ENCODE results near the gene ZDHHC24.

Gene ZDHHC24

GRCh38 chr11:66493130-66493529 lies 52.7 kb downstream of the ZDHHC24 start:
- no peak for DNase-seq

DNA sequence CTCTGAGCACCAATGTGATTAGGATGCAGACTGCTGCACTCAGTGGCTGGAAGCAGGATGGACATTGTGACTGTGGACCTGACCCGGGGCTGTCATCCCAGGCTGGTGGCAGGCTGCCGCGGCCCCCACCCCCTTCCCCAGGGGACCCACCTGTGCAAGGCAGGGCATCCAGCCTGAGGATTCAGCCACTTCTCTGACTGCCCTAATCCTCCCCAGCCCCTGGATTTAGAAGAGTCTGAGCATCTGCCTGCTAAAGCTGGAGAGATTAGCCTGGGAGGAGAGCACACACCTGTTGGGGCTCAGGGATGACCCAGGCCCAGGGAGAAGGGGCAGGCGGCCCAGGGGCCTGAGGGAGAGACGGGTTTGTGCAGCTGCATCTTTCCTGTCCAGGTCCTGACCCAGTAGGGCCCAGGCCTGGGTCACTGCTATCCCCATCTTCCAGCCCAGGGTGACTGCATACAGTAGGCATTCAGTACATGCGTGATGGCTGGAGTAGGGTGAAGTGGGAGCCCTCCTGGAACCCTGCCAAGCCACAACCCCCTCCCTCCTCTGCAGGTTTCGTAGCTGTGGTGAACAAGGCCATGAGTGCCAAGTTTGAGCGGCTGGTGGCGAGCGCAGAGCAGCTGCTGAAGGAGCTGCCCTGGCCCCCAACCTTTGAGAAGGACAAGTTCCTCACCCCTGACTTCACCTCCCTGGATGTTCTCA lies 53.5 kb downstream of the ZDHHC24 start:
- DNase-seq: no peak

GRCh38 chr11:66491315-66491935 lies 54.4 kb downstream of the ZDHHC24 start:
- no peak for DNase-seq

DNA sequence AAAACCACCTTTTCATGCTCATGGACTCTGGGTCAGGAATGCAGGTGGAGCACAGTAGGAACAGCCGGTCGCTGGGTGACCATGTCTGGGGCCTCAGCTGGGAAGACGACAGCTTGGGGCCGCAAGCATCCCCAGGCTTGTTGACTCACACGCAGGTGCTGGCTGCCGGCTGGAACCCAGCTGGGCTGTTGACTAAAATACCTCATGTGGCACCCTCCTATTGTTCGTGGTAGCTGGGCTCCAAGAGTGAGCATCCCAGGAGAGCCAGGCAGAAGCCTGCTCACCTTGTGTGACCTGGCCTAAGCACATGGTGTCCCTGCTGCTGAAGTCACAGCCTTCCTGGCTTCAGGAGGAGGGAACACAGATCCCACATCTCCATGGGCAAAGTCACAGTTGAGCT lies 56.2 kb downstream of the ZDHHC24 start:
- DNase-seq: no peak

DNA sequence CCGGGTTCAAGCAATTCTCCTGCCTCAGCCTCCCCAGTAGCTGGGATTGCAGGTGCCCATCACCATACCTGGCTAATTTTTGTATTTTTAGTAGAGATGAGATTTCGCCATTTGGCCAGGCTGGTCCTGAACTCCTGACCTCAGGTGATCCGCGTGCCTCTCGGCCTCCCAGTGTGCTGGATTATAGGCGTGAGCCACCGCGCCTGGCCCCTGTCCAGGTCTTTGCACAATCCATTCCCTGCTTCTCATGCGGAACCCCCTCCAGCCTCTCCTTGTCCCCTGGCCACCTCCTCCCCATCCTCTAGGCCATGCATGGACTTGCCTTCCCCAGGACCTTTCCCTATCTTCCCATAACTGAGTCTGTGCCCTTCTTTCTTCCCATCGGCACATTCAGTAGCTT lies 56.9 kb downstream of the ZDHHC24 start:
- DNase-seq: no peak

GRCh38 chr11:66484806-66485380 lies 61.0 kb downstream of the ZDHHC24 start:
- DNase-seq: no peak

- DNase-seq: peak; percentile 96
Measured at GRCh38 chr11:66480117-66480938, 65.5 kb downstream of the ZDHHC24 start, which contains the start of gene DPP3. DPP3 (plus strand) TSS chr11:66480434; CDS start chr11:66482201, 1,767 bp downstream.

- no peak for DNase-seq
Measured at GRCh38 chr11:66479394-66480116, 66.3 kb downstream of the ZDHHC24 start.

DNA sequence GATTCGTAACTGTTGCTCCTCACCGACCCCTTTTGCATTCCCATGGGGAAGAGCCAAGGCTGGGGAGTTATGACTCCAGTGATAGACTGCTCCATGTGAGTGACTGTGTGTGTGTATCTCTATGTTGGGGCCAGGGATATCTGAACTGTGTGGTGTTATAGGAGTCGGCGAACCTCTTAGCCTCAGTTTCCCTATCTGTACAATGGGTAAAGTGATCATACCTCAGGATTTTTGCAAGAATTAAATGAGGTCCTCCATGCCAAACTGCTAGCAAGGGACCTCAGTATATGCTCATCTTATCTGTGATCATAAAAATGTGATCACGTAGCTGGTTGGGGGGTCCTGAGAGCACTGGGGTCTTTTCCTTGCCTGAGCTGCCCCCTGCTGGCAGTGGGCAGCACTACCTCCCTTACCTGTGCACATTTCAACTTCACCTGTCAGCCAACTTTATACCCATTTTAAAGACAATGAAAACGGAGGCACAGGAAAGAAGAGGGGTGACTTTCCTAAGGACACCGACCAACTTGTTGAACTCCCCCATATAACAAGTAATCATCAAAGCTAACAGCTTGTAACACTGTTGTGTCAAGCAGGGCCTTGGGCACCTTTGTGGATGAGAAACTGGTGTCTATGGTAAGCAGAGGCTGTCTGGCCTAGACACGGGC lies 67.0 kb downstream of the ZDHHC24 start:
- no peak for DNase-seq

- no peak for DNase-seq
Measured at GRCh38 chr11:66477263-66478201, 68.3 kb downstream of the ZDHHC24 start.

- DNase-seq: no peak
Measured at GRCh38 chr11:66476841-66477251, 69.0 kb downstream of the ZDHHC24 start.

DNA sequence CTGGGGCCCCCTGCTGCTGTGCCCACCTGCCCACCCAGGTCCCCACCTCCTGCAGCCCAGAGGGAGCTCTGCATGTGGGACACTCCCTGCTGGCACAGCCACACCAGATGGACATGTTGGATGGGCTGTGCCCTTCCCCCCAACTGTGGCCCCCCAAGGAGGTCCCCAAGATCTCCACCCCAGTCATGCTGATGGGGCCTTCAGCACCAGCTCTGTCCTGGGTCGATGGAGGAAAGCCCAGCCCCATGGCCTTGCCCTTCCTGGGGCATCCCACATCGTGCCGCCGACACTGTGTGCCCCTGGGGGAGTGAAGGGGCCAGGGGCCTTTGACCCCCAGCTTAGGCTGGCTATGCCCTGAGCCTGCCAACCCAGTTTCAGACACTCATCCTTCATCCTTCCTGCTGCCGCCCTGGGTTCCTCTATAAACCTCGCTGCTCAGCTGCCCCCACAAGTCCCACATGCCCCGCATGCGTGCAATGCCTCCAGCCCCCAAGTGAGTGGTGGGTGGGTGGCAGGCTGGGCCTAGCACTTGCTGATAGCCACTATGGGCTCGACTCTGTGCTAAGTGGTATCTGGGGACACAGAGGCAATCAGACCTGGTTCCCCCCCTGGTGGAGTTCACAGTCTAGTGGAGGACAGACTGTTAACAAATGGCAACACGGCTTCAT lies 69.5 kb downstream of the ZDHHC24 start:
- DNase-seq: no peak

- DNase-seq: no peak
Measured at GRCh38 chr11:66475349-66476172, 70.3 kb downstream of the ZDHHC24 start.

DNA sequence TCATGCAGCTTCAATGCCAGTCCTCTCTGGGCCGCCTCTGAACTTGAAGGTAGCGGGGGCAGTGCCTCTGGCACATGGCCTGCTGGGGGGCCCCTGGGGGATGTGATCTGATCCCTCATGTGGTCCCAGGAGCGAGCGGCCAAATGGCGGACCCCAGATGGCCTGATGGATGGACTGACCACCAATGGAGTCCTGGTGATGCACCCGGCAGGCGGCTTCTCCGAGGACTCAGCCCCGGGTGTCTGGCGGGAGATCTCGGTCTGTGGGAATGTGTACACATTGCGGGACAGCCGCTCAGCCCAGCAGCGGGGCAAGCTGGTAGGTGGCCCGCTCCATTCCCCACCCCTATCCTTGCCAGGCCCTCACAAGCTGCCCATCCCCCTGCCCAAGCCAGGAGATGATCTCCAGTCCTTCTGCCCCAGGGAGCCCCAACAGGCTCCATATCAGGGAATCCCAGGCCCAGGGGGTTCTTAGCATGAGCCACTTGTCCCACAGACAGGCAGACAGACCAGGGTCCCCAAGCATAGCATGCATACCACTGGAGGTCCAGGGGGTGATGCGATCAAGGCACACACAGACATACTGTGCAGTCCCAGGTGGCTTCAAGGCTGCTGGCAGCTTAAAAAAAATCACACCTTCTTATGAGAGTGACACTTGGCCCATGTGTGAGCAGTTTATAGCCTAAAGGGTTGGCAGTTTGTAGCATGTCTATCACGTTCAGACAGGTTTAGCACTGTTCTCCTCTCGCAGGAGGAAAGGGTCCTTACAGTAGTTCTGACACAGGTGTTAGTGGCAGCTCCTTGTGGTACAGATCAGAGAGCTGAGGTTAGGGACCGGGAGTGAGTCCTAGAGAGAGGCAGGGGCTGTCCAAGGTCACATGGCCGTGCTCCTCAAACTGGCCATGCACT lies 72.0 kb downstream of the ZDHHC24 start:
- no peak for DNase-seq

- DNase-seq: no peak
Measured at GRCh38 chr11:66473167-66473566, 72.7 kb downstream of the ZDHHC24 start.

DNA sequence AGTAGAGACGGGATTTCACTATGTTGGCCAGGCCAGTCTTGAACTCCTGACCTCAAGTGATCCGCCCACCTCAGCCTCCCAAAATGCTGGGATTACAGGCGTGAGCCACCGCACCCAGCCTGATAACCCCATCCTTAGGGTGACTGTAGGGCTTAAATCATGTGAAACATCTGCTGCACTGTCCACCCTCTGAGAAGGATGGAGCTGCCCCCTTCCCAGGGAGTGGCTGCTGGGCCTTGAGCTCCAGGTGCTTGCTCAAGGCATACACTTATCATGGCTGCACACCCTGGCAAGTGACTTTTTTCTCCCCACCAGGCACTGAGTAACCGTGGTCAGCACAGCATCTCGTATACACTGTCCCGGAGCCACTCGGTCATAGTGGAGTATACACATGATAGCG lies 73.8 kb downstream of the ZDHHC24 start:
- DNase-seq: no peak

DNA sequence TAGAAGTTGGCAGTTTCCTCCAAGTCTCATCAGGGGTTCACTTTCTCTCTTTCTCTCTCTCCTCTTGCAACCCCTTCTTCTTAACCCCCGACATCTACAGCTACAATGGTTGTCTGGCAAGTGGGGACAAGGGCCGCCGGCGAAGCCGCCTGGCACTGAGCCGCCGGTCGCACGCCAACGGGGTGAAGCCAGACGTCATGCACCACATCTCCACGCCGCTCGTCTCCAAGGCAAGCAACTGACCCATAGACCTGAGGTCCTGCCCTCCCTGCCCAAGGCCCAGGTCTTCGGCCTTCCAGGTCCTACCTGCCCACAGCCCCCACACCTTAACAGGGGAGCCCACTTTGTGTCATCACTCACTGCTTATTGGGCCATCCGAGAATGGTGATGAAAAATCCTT lies 74.7 kb downstream of the ZDHHC24 start:
- DNase-seq: no peak
